Breast epithelium (tissue), 3 donors: ENCODE data around the gene TOB2.

Source experiments
- POLR2A ChIP-seq: fragments of 450-650 bp; IDR thresholded peaks from one replicate; pipeline ENCODE4 v1.6.1; 2016; ENCODE audit warnings: antibody characterized with exemption, mild to moderate bottlenecking, moderate library complexity
- POLR2AphosphoS5 ChIP-seq, 3 donors: sonication (generic); formaldehyde crosslinking; IDR thresholded peaks; one replicate each; pipeline ENCODE4 v1.6.1; 2017; ENCODE audit warnings: antibody characterized with exemption in 3 of 3
- TF ChIP-seq, protein P1 (sequence below), 3 donors: fragments of 450-650 bp; IDR thresholded peaks; one replicate each; pipeline ENCODE4 v1.5.1; 2016 to 2017; ENCODE audit warnings: antibody characterized with exemption in 3 of 3, mild to moderate bottlenecking in 3 of 3, moderate library complexity in 3 of 3

DNA sequence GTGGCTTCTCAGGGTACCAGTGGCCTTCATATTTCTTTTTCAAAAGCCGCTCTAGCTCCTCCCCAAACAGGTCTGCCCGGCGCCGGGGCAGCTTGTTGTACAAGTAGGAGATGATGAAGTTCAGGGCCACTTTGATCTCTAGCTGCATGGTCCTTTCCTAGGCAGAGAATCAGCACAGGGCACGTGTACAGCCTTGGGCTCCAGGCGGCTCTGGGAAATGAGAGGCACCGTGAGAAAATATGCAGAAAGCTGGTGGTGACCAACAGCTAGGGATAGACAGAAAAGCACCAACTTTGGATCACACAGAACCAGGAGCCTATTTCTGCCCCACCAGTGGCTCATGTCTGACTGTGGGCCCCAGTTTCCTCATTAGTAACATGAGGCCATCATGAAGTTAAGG lies 9.4 kb downstream of the TOB2 start:
- TF ChIP-seq, protein P1, sequence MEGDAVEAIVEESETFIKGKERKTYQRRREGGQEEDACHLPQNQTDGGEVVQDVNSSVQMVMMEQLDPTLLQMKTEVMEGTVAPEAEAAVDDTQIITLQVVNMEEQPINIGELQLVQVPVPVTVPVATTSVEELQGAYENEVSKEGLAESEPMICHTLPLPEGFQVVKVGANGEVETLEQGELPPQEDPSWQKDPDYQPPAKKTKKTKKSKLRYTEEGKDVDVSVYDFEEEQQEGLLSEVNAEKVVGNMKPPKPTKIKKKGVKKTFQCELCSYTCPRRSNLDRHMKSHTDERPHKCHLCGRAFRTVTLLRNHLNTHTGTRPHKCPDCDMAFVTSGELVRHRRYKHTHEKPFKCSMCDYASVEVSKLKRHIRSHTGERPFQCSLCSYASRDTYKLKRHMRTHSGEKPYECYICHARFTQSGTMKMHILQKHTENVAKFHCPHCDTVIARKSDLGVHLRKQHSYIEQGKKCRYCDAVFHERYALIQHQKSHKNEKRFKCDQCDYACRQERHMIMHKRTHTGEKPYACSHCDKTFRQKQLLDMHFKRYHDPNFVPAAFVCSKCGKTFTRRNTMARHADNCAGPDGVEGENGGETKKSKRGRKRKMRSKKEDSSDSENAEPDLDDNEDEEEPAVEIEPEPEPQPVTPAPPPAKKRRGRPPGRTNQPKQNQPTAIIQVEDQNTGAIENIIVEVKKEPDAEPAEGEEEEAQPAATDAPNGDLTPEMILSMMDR (IDR thresholded peaks at IDR 0.05) = no peak
- no peak for TF ChIP-seq POLR2AphosphoS5 (IDR thresholded peaks at IDR 0.05)
- no peak for TF ChIP-seq POLR2A
